KOPT-K1 (cell line): ENCODE measurements around the gene KRTAP10-11.

Source experiments
- H3K27ac ChIP-seq: fragments of 200-600 bp; sonication (generic); 2 replicates; pipeline ENCODE4 v1.5.1; 2016; ENCODE audit warnings: antibody characterized with exemption, mild to moderate bottlenecking, low read depth, low read length; ENCODE audit not compliant: poor library complexity, severe bottlenecking
- H3K36me3 ChIP-seq: fragments of 200-600 bp; sonication (generic); 2 replicates; pipeline ENCODE4 v1.5.1; 2017; ENCODE audit warnings: antibody characterized with exemption, mild to moderate bottlenecking, low read length, moderate library complexity; ENCODE audit not compliant: insufficient read depth
- H3K9me3 ChIP-seq: fragments of 200-600 bp; sonication (generic); 2 replicates; pipeline ENCODE4 v1.5.1; 2017; ENCODE audit warnings: antibody characterized with exemption, low read length, mild to moderate bottlenecking; ENCODE audit not compliant: insufficient read depth, poor library complexity, severe bottlenecking

The KRTAP10-11 gene

GRCh38 chr21:44644878-44645277 lies 1.3 kb upstream of the KRTAP10-11 start:
- H3K27ac ChIP-seq = no peak overlapping the region
- H3K36me3 ChIP-seq = no peaks in the 10 kb centered on the region
- peaks cover 39% of the 10 kb centered on the region for H3K9me3 ChIP-seq

- Histone ChIP-seq H3K9me3 (peaks cover 38% of the 10 kb centered on the region), H3K27ac (no peak overlapping the region), H3K36me3 (no peaks in the 10 kb centered on the region)
These were observed 973 bp downstream of the KRTAP10-11 start for GRCh38 chr21:44647222-44647552.

- peaks cover 39% of the 10 kb centered on the region for H3K9me3 ChIP-seq
- H3K36me3 ChIP-seq = no peaks in the 10 kb centered on the region
- H3K27ac ChIP-seq = no peak overlapping the region
These were observed 2.5 kb downstream of the KRTAP10-11 start for GRCh38 chr21:44648557-44649311.

- Histone ChIP-seq H3K27ac (no peak overlapping the region), H3K9me3 (peaks cover 34% of the 10 kb centered on the region), H3K36me3 (no peaks in the 10 kb centered on the region)
These were observed 3.4 kb downstream of the KRTAP10-11 start for GRCh38 chr21:44649521-44650100.

GRCh38 chr21:44650265-44650972 lies 4.2 kb downstream of the KRTAP10-11 start:
- Histone ChIP-seq H3K36me3 (no peaks in the 10 kb centered on the region), H3K9me3 (peaks cover 26% of the 10 kb centered on the region), H3K27ac (peak overlapping the region; percentile 40)

- peaks cover 31% of the 10 kb centered on the region for H3K9me3 ChIP-seq
- H3K36me3 ChIP-seq = no peaks in the 10 kb centered on the region
- peak overlapping the region; percentile 40 for H3K27ac ChIP-seq
These were observed 4.9 kb downstream of the KRTAP10-11 start for GRCh38 chr21:44650973-44651675.

- Histone ChIP-seq H3K9me3 (peaks cover 39% of the 10 kb centered on the region), H3K36me3 (no peaks in the 10 kb centered on the region), H3K27ac (peak overlapping the region; percentile 93)
These were observed 6.9 kb downstream of the KRTAP10-11 start for GRCh38 chr21:44653123-44653522.

- no peaks in the 10 kb centered on the region for H3K36me3 ChIP-seq
- H3K27ac ChIP-seq = peak overlapping the region; percentile 93
These were observed 7.7 kb downstream of the KRTAP10-11 start for GRCh38 chr21:44653656-44654575.

GRCh38 chr21:44654576-44655175 lies 8.5 kb downstream of the KRTAP10-11 start, which contains the start of gene KRTAP12-4:
KRTAP12-4 (minus strand) TSS chr21:44654659; CDS start chr21:44654614, 45 bp downstream.
- Histone ChIP-seq H3K27ac (peak within 1 kb of the TSS; percentile 93), H3K9me3 (peaks cover 39% of the 10 kb centered on the region), H3K36me3 (no peaks in the 10 kb centered on the region)

More at GRCh38 chr21:44653656-44654575, 7.7 kb downstream of the KRTAP10-11 start:
- H3K9me3 ChIP-seq = peaks cover 39% of the 10 kb centered on the region

- Histone ChIP-seq H3K9me3 (peaks cover 31% of the 10 kb centered on the region), H3K27ac (peak overlapping the region; percentile 93), H3K36me3 (no peaks in the 10 kb centered on the region)
These were observed 10.7 kb downstream of the KRTAP10-11 start for GRCh38 chr21:44656868-44657267.

- H3K9me3 ChIP-seq = peaks cover 23% of the 10 kb centered on the region
- H3K36me3 ChIP-seq = no peaks in the 10 kb centered on the region
- peak within 1 kb of the TSS; percentile 93 for H3K27ac ChIP-seq
These were observed 11.7 kb downstream of the KRTAP10-11 start, which contains the start of gene KRTAP12-3 for GRCh38 chr21:44657635-44658540. KRTAP12-3 (plus strand) TSS chr21:44657932; CDS start chr21:44657980, 48 bp downstream.

GRCh38 chr21:44658541-44658910 lies 12.3 kb downstream of the KRTAP10-11 start:
- peaks cover 19% of the 10 kb centered on the region for H3K9me3 ChIP-seq
- H3K27ac ChIP-seq = peak overlapping the region; percentile 93
- H3K36me3 ChIP-seq = no peaks in the 10 kb centered on the region
